ENCODE results near the gene KCNJ4. TPM values are rescaled to one million over a fixed set of nuclear protein-coding genes. Genes with fewer than 3 reads are reported as not detected.

The KCNJ4 gene
- total RNA-seq, result not detected

- peak within 1 kb of the TSS; percentile 23 for H3K4me3 Mint-ChIP-seq
- no peaks in the 10 kb centered on the region for H3K36me3 Mint-ChIP-seq
- H3K9me3 Mint-ChIP-seq, result no peaks in the 10 kb centered on the region
- peaks cover 0 to 12% of the 10 kb centered on the region in 2 donors for H3K4me1 Mint-ChIP-seq (ENCODE audit: low read depth in 2 of 2)
- no peak for ATAC-seq
- DNase-seq (ENCODE audit: low spot score), result no peak
- no peak within 1 kb of the TSS for H3K27ac Mint-ChIP-seq
- H3K27me3 Mint-ChIP-seq, result peaks cover 43 to 54% of the 10 kb centered on the region in 2 donors
Observed at GRCh38 chr22:38455076-38455529, at the start of gene KCNJ4. Gene KCNJ4, minus strand, starts transcription at chr22:38455199. Its CDS starts 27,067 bp downstream, at chr22:38428132.

GRCh38 chr22:38503021-38503420, 48.0 kb upstream of the KCNJ4 start:
- no peak for DNase-seq (ENCODE audit: low spot score)
- no peak for ATAC-seq
- H3K9me3 Mint-ChIP-seq, result no peaks in the 10 kb centered on the region
- H3K4me1 Mint-ChIP-seq (ENCODE audit: low read depth in 2 of 2), result peaks cover 52 to 64% of the 10 kb centered on the region in 2 donors
- H3K4me3 Mint-ChIP-seq, result peak overlapping the region; percentile 88
- H3K27me3 Mint-ChIP-seq, result no peaks in the 10 kb centered on the region
- H3K36me3 Mint-ChIP-seq, result peaks cover 41% of the 10 kb centered on the region
- H3K27ac Mint-ChIP-seq, result peak overlapping the region; percentile 100

DNA sequence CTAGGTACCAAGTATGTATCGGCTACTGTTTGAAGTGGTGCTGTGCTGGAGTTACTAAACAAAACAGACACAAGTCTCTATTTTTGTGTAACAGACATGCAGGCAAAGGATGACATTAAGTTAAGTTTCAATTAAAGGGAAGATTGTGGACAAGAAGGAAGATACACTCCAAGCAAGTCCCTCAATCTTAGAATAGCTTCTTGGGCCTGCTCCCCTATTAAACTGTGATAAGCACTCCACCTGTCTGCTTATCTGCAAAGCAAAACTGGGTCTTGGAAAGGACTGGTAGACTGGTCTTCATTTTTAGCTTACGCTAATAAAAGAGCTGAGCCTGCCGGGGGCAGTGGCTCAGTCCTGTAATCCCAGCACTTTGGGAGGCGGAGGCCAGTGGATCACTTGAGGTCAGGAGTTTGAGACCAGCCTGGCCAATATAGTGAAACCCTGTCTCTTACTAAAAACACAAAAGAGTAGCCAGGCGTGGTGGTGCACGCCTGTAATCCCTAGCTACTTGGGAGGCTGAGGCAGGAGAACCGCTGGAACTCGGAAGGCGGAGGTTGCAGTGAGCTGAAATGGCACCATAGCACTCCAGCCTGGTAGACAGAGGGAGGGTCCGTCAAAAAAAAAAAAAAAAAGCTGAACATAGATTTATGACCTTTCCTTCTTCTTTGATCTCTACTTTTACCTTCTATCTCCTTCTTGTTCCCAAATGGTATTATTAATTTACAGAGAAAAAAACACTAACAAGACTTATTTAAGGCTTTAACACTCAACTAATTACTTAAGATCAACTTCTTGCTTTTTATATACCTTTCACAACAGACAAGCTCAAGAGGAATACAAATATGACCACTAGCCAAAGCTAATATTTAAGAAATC, 47.0 kb upstream of the KCNJ4 start:
- Mint-ChIP-seq H3K36me3 (peaks cover 41% of the 10 kb centered on the region), H3K27ac (peak overlapping the region; percentile 100), H3K27me3 (no peaks in the 10 kb centered on the region), H3K9me3 (no peaks in the 10 kb centered on the region), H3K4me1 (ENCODE audit: low read depth in 2 of 2) (peaks cover 49 to 66% of the 10 kb centered on the region in 2 donors), H3K4me3 (peak overlapping the region; percentile 88)
- no peak for DNase-seq (ENCODE audit: low spot score)
- no peak for ATAC-seq

GRCh38 chr22:38497869-38498268, 42.9 kb upstream of the KCNJ4 start:
- no peaks in the 10 kb centered on the region for H3K27me3 Mint-ChIP-seq
- H3K4me3 Mint-ChIP-seq, result no peak overlapping the region
- H3K4me1 Mint-ChIP-seq (ENCODE audit: low read depth in 2 of 2), result peaks cover 37 to 60% of the 10 kb centered on the region in 2 donors
- peaks cover 39% of the 10 kb centered on the region for H3K36me3 Mint-ChIP-seq
- no peaks in the 10 kb centered on the region for H3K9me3 Mint-ChIP-seq
- H3K27ac Mint-ChIP-seq, result no peak overlapping the region
- ATAC-seq, result peak in 1 of 2 donors; percentile 69
- DNase-seq (ENCODE audit: low spot score), result no peak

- Mint-ChIP-seq H3K27me3 (no peaks in the 10 kb centered on the region), H3K36me3 (peaks cover 30% of the 10 kb centered on the region), H3K4me1 (ENCODE audit: low read depth in 2 of 2) (peaks cover 22 to 46% of the 10 kb centered on the region in 2 donors), H3K27ac (no peak overlapping the region), H3K9me3 (no peaks in the 10 kb centered on the region), H3K4me3 (no peak overlapping the region)
- DNase-seq (ENCODE audit: low spot score), result no peak
- ATAC-seq, result no peak
Observed at GRCh38 chr22:38494939-38495338, 39.9 kb upstream of the KCNJ4 start.

DNA sequence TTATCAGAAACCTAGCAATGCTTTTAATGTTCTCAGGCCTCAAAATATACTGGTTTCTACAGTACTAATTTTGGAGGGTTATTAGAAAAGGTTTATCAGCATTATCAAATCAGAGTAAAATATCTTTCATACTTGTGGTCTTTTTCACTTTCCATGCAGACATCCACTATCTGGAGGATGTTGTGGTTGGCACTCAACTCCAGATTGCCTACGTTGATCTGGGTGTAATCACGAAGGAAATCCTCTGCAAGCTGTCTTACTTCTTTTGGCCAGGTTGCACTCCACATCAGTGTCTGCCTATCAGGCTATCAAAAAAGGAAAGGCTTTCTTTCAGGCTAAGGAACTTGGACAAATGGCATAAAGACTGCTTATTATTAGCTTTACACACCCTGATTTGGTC, 39.5 kb upstream of the KCNJ4 start:
- no peak for DNase-seq (ENCODE audit: low spot score)
- Mint-ChIP-seq H3K4me3 (no peak overlapping the region), H3K27ac (no peak overlapping the region), H3K9me3 (no peaks in the 10 kb centered on the region), H3K36me3 (peaks cover 33% of the 10 kb centered on the region), H3K4me1 (ENCODE audit: low read depth in 2 of 2) (peaks cover 25 to 48% of the 10 kb centered on the region in 2 donors), H3K27me3 (no peaks in the 10 kb centered on the region)
- no peak for ATAC-seq

GRCh38 chr22:38491707-38492348, 36.8 kb upstream of the KCNJ4 start:
- Mint-ChIP-seq H3K4me1 (ENCODE audit: low read depth in 2 of 2) (peaks cover 26 to 31% of the 10 kb centered on the region in 2 donors), H3K9me3 (no peaks in the 10 kb centered on the region), H3K27me3 (no peaks in the 10 kb centered on the region), H3K36me3 (peaks cover 42% of the 10 kb centered on the region), H3K4me3 (no peak overlapping the region), H3K27ac (no peak overlapping the region)
- ATAC-seq, result no peak
- DNase-seq (ENCODE audit: low spot score), result no peak

GRCh38 chr22:38490915-38491314, 35.9 kb upstream of the KCNJ4 start:
- Mint-ChIP-seq H3K9me3 (no peaks in the 10 kb centered on the region), H3K36me3 (peaks cover 50% of the 10 kb centered on the region), H3K27me3 (no peaks in the 10 kb centered on the region), H3K27ac (peak overlapping the region; percentile 67 to 93), H3K4me3 (no peak overlapping the region), H3K4me1 (ENCODE audit: low read depth in 2 of 2) (peaks cover 30 to 31% of the 10 kb centered on the region in 2 donors)
- ATAC-seq (no peak), DNase-seq (ENCODE audit: low spot score) (no peak)

GRCh38 chr22:38490475-38490874, 35.5 kb upstream of the KCNJ4 start:
- Mint-ChIP-seq H3K27ac (peak overlapping the region; percentile 67 to 93), H3K36me3 (peaks cover 50% of the 10 kb centered on the region), H3K9me3 (no peaks in the 10 kb centered on the region), H3K27me3 (no peaks in the 10 kb centered on the region), H3K4me3 (no peak overlapping the region), H3K4me1 (ENCODE audit: low read depth in 2 of 2) (peaks cover 27 to 31% of the 10 kb centered on the region in 2 donors)
- DNase-seq (ENCODE audit: low spot score) (no peak), ATAC-seq (no peak)

DNA sequence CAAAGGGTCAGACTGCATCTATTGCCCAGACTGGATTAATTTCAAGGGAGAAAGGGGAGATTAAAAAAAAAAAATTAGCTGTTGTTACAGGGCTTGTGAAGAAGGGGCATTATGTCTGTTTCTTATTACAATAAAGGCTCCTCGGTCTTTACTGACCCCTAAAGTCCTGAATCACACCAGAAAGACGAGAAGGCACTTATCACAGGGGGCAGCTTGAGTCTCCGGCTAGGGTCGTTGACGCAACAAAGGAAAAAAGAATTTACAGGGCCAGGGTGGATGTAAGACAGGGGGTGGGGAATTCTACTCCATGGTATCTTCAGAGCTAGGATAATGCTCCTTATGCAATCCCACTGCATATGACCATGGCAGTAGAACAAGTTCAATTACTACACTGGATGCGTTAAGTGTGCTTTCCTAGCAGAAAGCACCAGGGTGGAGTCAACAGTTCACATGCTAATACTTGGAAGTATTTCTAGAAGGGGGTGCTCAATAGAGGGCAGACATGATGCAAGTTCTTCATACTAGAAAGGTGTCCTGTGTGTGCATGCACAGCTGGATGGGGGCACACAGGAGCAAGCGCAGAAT, 34.7 kb upstream of the KCNJ4 start:
- H3K4me3 Mint-ChIP-seq, result no peak overlapping the region
- peak overlapping the region; percentile 67 to 93 for H3K27ac Mint-ChIP-seq
- H3K9me3 Mint-ChIP-seq, result no peaks in the 10 kb centered on the region
- peaks cover 48% of the 10 kb centered on the region for H3K36me3 Mint-ChIP-seq
- ATAC-seq, result no peak
- peaks cover 24 to 28% of the 10 kb centered on the region in 2 donors for H3K4me1 Mint-ChIP-seq (ENCODE audit: low read depth in 2 of 2)
- no peaks in the 10 kb centered on the region for H3K27me3 Mint-ChIP-seq
- no peak for DNase-seq (ENCODE audit: low spot score)

GRCh38 chr22:38489142-38489541, 34.1 kb upstream of the KCNJ4 start:
- no peak overlapping the region for H3K4me3 Mint-ChIP-seq
- DNase-seq (ENCODE audit: low spot score) (no peak), ATAC-seq (no peak)
- no peaks in the 10 kb centered on the region for H3K27me3 Mint-ChIP-seq
- peaks cover 47% of the 10 kb centered on the region for H3K36me3 Mint-ChIP-seq
- peaks cover 22 to 23% of the 10 kb centered on the region in 2 donors for H3K4me1 Mint-ChIP-seq (ENCODE audit: low read depth in 2 of 2)
- H3K9me3 Mint-ChIP-seq, result no peaks in the 10 kb centered on the region
- peak overlapping the region in 1 of 2 donors; percentile 93 for H3K27ac Mint-ChIP-seq

DNA sequence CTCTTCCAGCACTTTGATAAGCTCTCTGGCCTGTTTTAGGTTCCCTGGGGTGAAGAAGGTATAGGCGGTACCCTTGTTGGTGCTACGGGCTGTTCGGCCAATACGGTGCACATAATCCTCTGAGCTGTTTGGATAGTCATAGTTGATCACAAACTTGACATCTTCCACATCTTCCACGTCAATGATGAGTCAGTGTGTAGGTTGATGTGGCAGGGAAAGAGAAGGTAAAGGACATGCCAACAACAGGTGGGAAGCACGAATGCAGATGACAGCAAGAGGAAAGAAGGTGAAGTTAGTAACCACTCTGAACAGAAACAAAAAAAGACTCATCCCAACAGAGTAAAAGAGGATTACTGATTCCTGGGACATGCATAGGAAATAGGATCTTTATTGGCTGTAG, 32.9 kb upstream of the KCNJ4 start:
- Mint-ChIP-seq H3K27ac (peak overlapping the region in 1 of 2 donors; percentile 33), H3K36me3 (peaks cover 50% of the 10 kb centered on the region), H3K27me3 (no peaks in the 10 kb centered on the region), H3K9me3 (no peaks in the 10 kb centered on the region), H3K4me3 (no peak overlapping the region), H3K4me1 (ENCODE audit: low read depth in 2 of 2) (peaks cover 12 to 22% of the 10 kb centered on the region in 2 donors)
- DNase-seq (ENCODE audit: low spot score), result no peak
- ATAC-seq, result no peak

DNA sequence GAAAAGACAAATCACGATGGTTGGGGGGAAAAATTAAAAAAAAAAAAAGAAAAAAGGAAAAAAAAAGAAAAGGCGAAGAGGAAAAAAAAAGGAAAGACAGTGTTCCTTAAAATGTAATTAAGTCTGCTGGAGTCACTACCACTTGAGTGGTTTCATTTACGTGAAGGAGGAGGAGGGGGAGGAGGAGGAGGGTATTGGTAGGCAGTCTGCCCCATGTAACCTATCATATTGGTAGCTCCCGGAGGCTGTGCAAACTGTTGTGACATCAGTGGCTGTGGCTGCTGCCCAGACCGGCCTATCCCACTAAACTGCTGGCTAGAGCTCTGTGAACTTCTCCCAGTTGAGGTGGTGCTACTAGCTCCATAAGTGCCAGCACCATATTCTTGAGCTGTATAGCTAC, 30.8 kb upstream of the KCNJ4 start:
- H3K36me3 Mint-ChIP-seq, result peaks cover 70% of the 10 kb centered on the region
- peaks cover 15 to 29% of the 10 kb centered on the region in 2 donors for H3K4me1 Mint-ChIP-seq (ENCODE audit: low read depth in 2 of 2)
- no peaks in the 10 kb centered on the region for H3K9me3 Mint-ChIP-seq
- H3K27me3 Mint-ChIP-seq, result no peaks in the 10 kb centered on the region
- DNase-seq (ENCODE audit: low spot score) (no peak), ATAC-seq (peak in 1 of 2 donors; percentile 46)
- no peak overlapping the region for H3K4me3 Mint-ChIP-seq
- no peak overlapping the region for H3K27ac Mint-ChIP-seq

- H3K4me3 Mint-ChIP-seq, result no peak overlapping the region
- peak overlapping the region in 1 of 2 donors; percentile 16 for H3K27ac Mint-ChIP-seq
- DNase-seq (ENCODE audit: low spot score) (no peak), ATAC-seq (no peak)
- H3K4me1 Mint-ChIP-seq (ENCODE audit: low read depth in 2 of 2), result peaks cover 4 to 18% of the 10 kb centered on the region in 2 donors
- peaks cover 59% of the 10 kb centered on the region for H3K36me3 Mint-ChIP-seq
- no peaks in the 10 kb centered on the region for H3K27me3 Mint-ChIP-seq
- H3K9me3 Mint-ChIP-seq, result no peaks in the 10 kb centered on the region
Observed at GRCh38 chr22:38484244-38484643, 29.2 kb upstream of the KCNJ4 start.

Measured in natural killer cell treated with Interleukin-12 subunit alpha and Interleukin-12 subunit beta and Interleukin-15 and Interleukin-18, amount 100 ng/mL, for 72 hours (primary cell).